GM19035 (cell line): ENCODE results near the gene C4BPA.

Experiments used
- ATAC-seq: cut with Tn5 transposase; IDR thresholded peaks from one replicate; pipeline ENCODE4 v1.9.1; 2021; ENCODE audit not compliant: unreplicated experiment

C4BPA gene

DNA sequence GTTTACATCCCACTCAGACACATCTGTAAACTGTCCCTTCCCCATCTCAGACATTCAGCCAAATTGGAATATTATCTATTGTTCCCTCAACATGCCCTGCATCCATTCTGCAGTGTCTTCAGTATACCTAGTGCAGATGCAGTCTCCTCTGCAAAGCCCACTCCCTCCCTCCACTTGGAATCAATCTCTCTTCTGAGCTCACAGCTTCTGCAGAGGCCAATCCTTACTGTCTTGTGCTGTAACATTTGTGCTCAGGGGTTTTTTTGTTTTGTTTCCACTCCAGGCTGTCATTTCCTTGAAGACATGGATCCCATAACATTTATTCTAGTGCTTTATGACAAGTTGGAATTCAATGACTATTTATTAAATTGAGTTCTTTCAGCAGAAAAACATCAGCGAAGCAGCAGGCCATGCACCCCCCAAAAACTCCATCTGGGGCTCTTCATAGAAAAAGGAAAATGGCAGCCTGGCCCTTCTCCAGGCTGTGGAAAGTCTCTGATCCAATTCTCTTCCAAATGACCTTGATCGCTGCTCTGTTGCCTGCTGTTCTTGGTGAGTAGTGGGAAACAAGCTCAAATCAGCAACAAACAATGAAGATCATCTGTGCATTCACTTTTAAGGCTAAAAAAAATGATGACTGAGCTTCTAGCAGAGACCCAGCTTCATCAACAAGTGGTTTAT lies 8.7 kb downstream of the C4BPA start:
- ATAC-seq, result no peak

DNA sequence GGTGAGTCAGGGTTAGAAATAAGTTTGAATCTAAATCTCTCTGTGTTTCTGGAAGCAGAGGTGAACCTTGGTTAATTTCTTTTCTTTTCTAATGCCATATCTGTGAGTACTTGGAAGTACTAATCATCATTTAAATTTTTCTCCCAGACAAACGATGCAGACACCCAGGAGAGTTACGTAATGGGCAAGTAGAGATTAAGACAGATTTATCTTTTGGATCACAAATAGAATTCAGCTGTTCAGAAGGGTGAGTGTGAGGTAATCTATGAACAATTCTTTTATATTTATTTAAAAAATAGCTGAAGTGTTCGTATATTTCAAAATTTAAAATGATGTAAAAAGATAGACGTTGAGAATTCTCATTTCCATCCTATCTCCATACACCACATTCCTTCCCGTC lies 11.2 kb downstream of the C4BPA start:
- ATAC-seq, result no peak

DNA sequence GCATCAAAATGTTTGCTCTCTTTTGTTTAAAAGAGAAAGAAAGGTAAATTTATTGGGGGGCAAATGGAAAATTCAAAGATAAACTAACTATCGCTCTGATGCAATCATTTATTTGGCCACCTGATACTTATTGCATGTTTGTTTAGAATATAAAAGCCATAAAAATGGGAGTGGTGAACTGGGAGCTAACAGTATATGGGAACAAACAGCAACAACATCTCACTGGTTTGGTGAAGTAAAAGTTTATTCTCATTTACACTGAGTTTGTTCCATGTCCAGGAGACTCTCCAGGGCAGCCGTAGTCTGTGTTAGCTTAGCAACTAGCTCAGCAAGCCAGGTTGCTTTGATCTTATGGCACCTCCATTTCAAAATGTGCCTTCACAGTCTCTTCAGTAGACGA lies 20.4 kb downstream of the C4BPA start:
- no peak for ATAC-seq

DNA sequence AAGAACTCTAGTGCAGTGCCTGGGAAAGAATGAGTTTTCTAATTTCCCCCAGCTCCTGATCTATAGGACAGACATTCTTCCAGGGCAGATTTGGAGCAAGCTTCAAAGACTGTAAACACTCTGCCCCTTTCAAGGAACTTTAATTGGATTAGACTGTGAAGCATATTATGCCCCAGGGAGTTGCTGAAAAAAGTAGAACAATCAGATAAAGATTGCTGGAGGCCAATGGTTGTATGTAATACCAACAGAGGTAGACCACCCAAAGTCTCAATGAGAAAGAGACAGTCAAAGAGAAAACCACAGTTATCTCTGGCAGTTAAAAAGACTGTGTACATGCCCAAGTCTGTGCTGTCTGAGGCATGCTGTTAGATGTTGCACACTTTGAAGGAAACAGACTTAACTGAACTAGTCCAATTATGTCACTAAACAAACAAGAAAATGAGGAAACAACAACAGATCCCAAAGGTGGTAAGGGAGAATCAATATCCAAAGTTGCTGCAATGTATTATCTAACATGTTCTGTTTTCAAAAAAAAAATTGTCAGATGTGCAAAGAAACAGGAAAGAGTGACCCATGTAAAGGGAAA lies 24.4 kb downstream of the C4BPA start:
- no peak for ATAC-seq

DNA sequence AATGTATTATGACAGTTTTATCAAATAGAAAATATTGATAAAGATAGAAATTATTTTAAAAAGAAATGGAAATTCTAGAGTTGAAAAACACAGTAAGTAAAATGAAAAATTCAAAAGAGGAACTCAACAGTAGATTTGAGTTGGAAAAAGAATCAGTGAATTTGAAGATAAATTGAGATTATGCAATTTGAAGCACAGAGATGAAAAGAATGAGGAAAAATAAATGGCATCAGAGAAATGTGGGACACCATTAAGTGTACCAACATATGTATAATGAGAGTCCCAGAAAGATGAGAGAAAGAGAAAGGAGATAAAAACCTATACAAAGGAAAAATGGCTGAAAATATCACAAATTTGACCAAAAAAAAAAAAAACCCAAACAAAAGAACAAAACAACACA lies 25.0 kb downstream of the C4BPA start:
- no peak for ATAC-seq

DNA sequence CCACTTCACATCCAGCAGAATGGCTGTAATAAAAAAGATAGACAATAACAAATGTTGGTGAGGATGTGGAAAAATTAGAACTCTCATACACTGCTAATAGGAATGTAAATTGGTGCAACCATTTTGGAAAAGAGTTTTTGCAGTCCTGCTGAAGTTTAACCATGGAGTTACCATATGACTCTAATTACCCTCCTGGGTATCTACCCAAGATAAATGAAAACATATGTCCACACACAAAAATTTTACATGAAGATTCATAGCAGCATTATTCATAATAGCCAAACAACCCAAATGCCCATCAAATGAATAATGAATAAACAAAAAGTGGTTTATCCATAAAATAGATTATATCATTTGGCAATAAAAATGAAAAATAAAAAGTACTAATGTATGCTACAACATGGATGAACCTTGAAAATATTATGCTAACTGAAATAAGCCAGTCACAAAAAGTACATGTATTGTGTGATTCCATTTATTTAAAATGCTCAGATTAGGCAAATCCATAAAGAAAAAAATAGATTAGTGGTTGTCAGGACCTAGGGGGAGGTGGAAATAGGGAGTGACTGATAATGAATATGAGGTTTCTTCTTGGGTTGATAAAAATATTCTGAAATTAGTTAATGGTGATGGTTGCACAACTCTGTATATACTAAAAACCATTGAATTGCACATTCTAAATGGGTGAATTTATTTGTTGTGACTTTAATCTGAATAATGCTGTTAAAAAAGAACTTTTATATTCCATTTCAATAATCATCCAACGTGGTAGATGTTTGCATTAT lies 26.4 kb downstream of the C4BPA start:
- no peak for ATAC-seq

DNA sequence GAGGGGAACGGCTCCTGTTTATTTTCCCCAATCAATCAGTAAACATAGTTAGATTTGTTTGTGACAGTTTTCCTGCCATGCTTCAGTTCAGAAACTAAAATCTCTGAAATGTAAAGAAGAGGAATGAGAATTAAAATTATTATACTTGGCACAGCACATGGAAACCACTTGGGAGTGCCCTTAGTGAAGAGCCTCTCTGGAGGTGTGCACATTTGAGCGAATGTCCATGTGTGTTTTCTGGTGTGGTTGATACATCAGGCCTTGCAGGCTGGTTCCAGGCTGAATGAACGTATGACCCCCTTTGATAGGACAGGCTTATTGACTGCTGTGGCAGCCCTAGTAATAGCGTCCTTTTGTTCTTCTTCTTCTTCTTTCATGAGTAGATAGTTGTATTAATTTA lies 27.1 kb downstream of the C4BPA start:
- ATAC-seq, result no peak

DNA sequence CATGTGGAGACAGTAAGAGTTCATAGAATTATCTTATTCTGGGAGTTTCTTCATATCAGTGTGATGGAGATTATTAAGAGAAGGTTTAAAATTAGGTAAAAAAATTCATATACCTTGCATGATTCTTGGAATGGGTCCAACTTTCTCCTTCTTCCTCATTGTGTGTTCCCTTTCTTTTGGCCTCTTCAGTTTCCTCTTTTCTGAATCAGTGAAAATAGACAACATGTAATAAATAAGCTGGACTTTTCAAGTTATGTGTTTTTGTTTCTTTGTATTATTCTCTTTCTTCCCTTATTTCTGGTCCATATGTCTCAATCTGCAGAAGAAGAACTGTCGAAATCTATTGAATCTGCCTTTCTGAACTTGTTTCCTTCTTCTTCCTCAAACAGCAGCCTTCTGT lies 30.5 kb downstream of the C4BPA start:
- no peak for ATAC-seq

DNA sequence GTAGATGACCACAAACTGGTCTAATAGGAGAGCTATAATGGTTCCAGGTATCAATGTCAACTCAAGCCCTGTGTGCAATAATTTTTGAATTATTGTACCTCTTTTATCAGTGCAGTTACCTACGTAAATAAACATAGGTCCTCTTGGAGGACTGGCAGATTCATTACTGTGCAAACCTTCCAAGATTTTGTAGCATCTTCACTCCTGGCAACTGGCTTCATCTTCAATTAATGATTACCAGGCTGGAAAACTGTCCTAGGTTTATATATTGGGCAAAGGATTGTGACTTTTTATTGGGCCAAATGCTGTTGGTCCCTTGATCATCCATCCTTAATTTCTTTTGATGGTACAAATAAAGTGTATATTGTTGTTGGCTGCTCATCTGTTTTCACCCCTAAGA lies 35.6 kb downstream of the C4BPA start:
- no peak for ATAC-seq

DNA sequence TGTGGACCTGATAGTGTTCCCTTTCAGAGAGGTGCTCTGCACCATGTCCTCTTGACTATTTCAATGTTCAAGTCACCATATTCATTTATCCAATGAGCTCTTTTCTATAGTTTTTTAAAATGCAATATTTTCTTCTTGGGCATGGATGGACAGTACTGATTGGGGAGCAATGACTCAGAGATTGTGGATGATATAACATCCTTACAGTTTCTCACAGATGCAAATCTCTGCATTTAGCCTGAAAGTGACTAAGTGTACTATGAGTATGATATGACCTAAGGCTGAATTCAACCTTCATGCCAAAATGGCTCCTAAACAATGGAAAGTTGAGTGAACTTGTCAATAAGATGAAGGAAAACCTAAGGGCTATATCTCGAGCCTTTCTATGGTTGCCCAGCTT lies 36.5 kb downstream of the C4BPA start:
- ATAC-seq, result no peak

DNA sequence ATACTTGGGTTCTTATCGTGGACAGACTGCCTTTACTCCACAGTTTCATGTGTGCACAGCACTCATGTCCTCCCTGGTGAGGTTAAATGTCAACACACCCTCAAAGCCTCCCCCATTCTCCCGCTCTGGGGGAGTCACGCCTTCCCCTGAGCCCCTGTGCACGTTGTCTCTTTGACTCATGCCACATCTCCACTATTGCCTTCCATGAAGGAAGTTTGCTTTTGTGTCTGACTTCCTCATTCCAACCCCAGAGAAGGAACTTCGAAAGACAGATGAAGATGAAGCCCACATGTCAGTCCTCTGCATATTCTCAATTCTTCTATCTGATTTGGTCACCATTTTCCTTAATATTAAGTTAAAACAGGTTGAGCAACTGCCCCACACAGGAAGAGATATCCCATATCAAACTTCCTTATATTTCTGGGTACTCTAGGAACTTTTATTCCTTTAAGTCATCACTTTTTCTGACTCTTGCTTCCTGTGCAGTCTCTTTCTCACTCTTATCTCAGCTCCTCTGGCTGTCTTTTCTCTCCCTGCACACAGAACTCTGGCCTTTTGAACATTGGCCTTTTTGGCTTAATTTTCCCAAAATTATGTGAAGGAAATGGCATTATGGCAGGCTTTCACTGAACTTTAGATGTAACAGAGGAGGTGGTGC lies 41.5 kb downstream of the C4BPA start:
- no peak for ATAC-seq

DNA sequence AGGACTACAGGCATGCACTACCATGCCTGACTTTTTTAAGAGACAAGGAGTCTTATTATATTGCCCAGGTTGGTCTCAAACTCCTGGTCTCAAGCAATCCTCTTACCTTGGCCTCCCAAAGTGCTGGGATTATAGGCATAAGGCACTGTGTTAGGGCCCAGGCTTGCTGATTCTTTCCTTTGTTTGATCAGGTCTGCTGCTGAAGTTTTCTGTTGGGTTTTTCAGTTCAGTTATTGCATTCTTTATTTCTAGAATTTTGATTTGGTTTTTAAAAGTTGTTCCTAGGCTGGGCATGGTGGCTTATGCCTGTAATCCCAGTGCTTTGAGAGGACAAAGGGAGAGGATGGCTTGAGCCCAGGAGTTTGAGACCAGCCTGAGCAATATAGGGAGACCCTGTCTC lies 47.9 kb downstream of the C4BPA start:
- ATAC-seq, result no peak

DNA sequence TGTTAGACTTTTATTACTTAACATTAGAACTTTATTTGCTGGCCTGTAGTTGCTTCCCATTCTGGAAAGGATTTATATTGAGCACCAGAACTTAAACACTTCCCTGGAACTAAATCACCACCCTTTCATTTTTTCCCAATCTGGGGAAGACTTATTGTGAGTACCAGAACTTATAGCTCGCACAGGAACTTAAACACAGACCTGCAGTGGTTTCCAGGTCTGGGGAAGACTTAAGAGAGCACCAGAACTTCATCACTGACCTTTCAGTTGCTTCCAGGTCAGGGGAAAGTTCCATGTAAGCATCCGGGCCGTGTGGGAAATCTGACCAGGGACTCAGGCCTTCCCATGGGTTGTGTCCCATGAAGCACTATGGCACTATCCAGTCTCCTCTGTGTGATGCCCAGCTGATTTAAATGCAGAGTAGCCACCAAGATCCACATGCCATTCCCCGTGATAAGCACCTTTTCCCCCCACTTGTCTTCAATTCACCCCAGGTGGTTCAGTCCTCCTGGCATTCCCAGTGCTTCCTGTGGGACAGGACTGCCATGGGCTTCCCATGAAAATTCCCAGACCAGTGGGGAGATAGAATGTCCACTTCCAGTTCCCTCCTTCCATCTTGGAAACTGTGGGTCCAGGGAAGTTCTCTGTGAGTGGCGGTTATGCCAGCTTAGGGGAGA lies 48.9 kb downstream of the C4BPA start:
- ATAC-seq, result no peak

DNA sequence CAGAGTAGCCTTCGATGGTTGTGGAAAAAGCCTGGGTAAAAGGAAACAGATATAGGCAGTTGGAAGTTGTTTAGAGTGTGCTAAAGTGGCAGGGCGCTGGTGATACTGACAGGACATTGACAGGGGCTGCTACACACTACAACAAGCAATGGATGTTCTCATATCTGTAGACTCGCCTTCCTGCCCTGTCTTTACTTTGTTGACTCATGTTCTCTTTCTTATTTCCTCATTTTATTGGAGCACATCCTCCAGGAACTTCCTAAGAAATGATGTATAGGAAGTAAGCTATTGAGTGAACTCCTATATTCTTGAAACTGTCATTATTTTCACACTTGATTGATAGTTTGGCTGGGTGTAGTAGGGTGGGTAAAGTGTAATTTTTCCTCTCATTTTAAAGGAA lies 51.0 kb downstream of the C4BPA start:
- no peak for ATAC-seq

DNA sequence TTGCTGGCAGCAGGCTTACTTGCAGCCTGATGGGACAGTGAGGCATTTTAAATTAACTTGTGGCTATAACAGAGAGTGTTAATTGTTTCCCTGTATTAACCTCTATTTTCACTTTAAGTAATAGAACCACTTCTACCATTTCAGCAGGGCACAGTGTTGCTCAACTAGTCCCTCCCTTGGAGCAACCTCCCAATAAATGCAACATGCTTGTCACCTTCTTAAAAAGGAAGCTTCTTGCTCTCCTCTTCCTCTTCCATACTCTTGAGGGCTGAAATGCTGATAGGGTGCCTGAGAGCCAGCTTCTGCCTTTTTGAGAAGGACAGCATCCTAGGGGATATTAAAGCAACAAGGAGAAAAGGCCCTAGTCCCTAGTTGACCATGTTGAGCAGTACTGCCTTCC lies 52.1 kb downstream of the C4BPA start:
- no peak for ATAC-seq

DNA sequence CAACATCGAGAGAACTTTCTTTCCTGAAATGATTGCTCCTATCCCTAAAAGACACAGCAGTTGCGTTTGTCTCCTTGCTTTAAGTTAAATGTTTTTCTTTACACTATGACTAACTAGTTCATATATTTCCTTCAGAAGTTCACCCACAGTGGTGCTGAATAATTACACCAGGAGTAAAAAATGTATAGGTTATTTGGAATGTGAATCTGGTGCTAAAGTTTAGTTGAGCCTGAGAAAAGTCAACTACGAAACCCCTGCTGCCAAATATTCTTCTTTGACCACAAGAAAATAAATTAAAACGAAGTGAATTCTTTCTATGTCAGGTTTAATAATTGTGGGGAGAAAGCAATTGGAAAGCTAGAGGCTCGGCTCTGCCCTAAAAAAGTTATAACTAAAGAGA lies 52.8 kb downstream of the C4BPA start:
- no peak for ATAC-seq

DNA sequence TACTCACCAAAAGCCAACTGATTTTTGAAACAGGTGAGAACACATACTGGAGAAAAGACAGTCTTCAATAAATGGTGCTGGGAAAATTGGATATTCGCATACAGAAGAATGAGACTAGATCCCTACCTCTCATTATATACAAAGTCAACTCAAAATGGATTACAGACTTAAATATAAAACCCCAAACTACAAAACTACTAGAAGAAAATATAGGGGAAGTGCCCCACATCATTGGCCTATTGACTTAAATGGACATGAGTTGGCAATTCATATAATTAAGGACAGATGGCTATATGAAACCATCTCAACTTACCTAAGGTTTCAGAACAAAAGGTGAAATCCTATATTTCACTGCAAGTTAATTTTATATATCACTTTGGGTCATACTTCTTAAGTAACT lies 60.1 kb downstream of the C4BPA start:
- ATAC-seq, result no peak

DNA sequence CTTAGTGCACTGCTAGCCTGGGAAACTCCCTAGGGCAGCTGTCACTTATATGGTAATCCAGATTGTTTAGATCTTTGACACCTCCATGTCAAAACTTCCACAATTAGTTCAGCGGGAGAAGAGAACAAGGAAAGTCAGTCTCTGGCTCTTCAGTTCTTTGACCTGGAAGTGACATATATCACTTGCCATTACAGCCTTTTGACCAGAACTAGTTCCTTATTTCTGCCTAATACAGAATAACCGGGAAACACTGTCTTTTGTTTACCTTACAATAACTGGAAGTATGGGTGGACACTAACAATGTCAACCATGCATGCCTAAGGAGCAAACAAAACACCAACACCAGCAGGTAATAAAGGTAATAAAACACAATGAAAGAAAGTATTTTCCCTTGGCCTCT lies 68.3 kb downstream of the C4BPA start:
- no peak for ATAC-seq

DNA sequence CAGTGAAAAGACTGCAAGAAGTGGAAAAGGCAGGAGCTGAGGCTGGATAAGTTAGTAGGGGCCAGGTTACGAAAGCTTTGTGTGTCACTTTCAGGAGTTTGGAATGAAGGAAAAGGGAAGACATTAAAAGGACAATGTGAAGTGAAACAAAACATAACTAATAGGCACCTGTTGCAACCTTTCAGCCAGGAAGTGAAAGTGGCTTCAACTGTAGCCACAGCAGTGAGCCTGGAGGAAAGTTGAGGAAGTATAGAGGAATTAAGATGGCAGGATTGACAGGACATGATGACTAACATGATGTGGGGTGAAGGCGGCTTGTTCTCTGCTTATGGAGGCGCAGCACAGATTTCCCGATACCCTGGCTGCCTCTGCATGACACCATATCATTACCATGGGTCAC lies 68.9 kb downstream of the C4BPA start:
- ATAC-seq, result no peak

DNA sequence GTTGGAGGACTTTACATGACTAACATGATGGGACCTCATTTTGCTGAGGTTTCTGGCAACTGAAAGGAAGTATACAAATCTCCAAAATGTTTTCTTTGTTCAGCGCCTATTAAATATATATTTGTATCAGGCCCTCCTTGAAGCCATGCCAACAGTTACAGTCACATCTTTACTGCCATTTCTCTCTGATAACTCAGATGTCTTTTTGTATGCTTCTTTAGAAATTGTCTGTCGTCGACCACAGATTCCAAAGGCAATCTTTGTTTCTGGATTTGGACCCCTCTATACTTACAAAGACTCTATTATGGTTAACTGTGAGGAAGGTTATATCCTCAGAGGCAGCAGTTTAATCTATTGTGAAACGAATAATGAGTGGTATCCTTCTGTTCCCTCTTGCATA lies 69.4 kb downstream of the C4BPA start:
- ATAC-seq, result no peak

DNA sequence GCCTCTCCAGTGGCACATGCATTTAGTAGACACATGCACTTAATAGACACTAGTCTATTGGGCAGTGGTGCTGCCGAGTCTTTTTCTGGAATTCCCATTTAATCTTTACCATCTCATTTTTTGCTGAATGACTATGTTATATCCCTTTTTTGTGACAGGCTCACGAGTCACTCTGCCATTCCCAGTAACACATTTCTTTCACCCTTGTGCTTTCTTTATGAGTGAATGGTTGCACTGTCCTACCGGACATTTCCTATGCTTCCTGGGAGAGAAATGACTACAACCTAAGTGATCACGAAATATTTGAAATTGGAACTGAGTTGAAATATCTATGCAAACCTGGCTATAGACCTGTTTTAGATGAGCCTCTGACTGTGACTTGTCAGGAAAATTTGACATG lies 70.9 kb downstream of the C4BPA start:
- no peak for ATAC-seq
